Measurements from ENCODE around the gene TOP2B. TPM values are rescaled to one million over a fixed set of nuclear protein-coding genes. Genes with fewer than 3 reads are reported as not detected.

Gene TOP2B
- total RNA-seq, 1 donor from 2014 or later, result 20.0 TPM

DNA sequence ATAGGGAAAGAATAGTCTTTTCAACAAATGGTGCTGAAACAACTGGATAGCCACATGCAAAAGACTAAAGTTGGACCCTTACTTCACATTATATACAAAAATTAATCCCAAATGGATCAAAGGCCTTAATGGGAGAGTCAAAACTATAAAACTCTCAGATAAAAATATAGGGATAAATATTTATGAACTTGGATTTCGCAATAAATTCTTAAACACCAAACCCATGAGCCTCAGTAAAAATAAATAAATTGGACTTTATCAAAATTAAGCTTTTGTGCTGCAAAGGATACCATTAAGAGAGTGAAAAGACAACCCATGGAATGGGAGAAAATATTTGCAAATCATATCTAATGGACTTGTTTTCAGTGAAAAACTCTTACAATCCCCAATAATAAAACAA is 18.7 kb upstream of the TOP2B start:
- no peaks in the 10 kb centered on the region for H3K36me3 ChIP-seq
- no peaks in the 10 kb centered on the region for H3K27me3 ChIP-seq
- TF ChIP-seq, protein P1, sequence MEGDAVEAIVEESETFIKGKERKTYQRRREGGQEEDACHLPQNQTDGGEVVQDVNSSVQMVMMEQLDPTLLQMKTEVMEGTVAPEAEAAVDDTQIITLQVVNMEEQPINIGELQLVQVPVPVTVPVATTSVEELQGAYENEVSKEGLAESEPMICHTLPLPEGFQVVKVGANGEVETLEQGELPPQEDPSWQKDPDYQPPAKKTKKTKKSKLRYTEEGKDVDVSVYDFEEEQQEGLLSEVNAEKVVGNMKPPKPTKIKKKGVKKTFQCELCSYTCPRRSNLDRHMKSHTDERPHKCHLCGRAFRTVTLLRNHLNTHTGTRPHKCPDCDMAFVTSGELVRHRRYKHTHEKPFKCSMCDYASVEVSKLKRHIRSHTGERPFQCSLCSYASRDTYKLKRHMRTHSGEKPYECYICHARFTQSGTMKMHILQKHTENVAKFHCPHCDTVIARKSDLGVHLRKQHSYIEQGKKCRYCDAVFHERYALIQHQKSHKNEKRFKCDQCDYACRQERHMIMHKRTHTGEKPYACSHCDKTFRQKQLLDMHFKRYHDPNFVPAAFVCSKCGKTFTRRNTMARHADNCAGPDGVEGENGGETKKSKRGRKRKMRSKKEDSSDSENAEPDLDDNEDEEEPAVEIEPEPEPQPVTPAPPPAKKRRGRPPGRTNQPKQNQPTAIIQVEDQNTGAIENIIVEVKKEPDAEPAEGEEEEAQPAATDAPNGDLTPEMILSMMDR (IDR thresholded peaks at IDR 0.05), result no peak
- no peak for DNase-seq (ENCODE audit: low spot score in 2 of 2)
- H3K4me1 ChIP-seq, result no peaks in the 10 kb centered on the region
- H3K4me3 ChIP-seq, result no peak overlapping the region
- intact Hi-C loops (cut with DNase I), result no loop called here
- H3K27ac ChIP-seq, result no peak overlapping the region
- no peaks in the 10 kb centered on the region for H3K9me3 ChIP-seq

DNA sequence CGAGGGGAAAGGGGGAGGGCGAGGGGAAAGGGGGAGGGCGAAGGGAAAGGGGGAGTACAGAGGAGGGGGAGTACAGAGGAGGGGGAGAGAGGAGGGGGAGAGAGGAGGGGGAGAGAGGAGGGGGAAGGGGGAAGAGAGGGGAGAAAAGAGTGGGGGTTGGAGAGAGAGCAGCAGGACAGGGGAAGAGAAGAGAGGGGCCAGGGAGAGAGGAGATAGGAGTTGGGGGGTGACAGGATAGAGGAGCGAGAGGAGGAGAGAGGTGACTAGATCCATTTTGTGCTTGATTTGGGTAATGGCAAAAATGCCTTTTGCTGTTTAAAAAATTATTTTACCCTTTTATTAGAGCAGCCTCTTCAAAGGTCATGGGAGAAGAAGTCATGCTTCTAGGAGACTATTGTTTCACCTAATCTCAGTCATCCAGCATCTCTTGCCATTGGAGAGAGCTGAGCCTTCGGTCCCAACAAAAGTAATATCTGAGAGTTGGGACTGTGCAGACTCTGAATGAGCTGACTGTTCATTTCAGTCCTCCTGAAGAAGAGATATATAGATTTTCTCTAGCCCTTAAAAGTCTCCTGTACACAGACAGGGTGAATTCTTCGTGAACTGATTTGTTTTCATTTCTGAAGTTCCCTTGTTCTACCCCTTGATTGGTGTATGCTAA is 15.1 kb upstream of the TOP2B start:
- H3K4me3 ChIP-seq, result no peak overlapping the region
- TF ChIP-seq, protein P1 (IDR thresholded peaks at IDR 0.05), result no peak
- no peak for DNase-seq (ENCODE audit: low spot score in 2 of 2)
- no peaks in the 10 kb centered on the region for H3K36me3 ChIP-seq
- no peaks in the 10 kb centered on the region for H3K9me3 ChIP-seq
- H3K27me3 ChIP-seq, result no peaks in the 10 kb centered on the region
- H3K27ac ChIP-seq, result no peak overlapping the region
- no peaks in the 10 kb centered on the region for H3K4me1 ChIP-seq
- intact Hi-C loops (cut with DNase I), result no loop called here

GRCh38 chr3:25679166-25679565 is 14.5 kb upstream of the TOP2B start:
- H3K4me3 ChIP-seq, result no peak overlapping the region
- no peaks in the 10 kb centered on the region for H3K4me1 ChIP-seq
- H3K36me3 ChIP-seq, result no peaks in the 10 kb centered on the region
- no peaks in the 10 kb centered on the region for H3K27me3 ChIP-seq
- intact Hi-C loops (cut with DNase I), result no loop called here
- TF ChIP-seq, protein P1 (IDR thresholded peaks at IDR 0.05), result no peak
- no peak overlapping the region for H3K27ac ChIP-seq
- H3K9me3 ChIP-seq, result no peaks in the 10 kb centered on the region
- DNase-seq (ENCODE audit: low spot score in 2 of 2), result no peak

DNA sequence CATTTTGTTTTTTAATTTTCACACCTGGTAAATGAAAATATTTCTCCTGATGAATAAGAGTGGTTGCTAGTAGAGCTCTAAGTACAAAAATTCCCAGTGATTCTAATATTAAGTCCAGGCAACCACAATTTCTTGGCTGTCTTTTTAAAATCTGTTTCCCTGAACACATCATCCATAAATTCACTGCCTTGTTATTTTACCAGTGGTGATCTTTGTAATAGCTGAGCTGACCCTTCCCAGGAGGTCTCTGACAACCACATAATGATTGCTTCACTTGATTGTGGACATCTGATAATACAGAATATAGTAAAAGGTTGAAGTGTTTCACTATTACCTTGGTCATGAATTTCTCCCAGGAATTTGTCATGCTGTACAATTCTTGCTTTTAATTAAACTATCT is 13.9 kb upstream of the TOP2B start:
- Histone ChIP-seq H3K9me3 (no peaks in the 10 kb centered on the region), H3K4me1 (no peaks in the 10 kb centered on the region), H3K27me3 (no peaks in the 10 kb centered on the region), H3K36me3 (no peaks in the 10 kb centered on the region), H3K4me3 (no peak overlapping the region), H3K27ac (no peak overlapping the region)
- TF ChIP-seq, protein P1 (IDR thresholded peaks at IDR 0.05), result no peak
- intact Hi-C loops (cut with DNase I), result no loop called here
- DNase-seq (ENCODE audit: low spot score in 2 of 2), result no peak

- Histone ChIP-seq H3K4me3 (no peak overlapping the region), H3K36me3 (no peaks in the 10 kb centered on the region), H3K4me1 (no peaks in the 10 kb centered on the region), H3K9me3 (no peaks in the 10 kb centered on the region), H3K27ac (no peak overlapping the region), H3K27me3 (no peaks in the 10 kb centered on the region)
- TF ChIP-seq, protein P1 (IDR thresholded peaks at IDR 0.05), result no peak
- DNase-seq (ENCODE audit: low spot score in 2 of 2), result no peak
- intact Hi-C loops (cut with DNase I), result no loop called here
Observed at GRCh38 chr3:25677121-25677520, 12.4 kb upstream of the TOP2B start.

- Histone ChIP-seq H3K27me3 (no peaks in the 10 kb centered on the region), H3K36me3 (no peaks in the 10 kb centered on the region), H3K9me3 (no peaks in the 10 kb centered on the region), H3K27ac (no peak overlapping the region), H3K4me3 (no peak overlapping the region), H3K4me1 (no peaks in the 10 kb centered on the region)
- TF ChIP-seq, protein P1 (IDR thresholded peaks at IDR 0.05), result no peak
- no peak for DNase-seq (ENCODE audit: low spot score in 2 of 2)
- intact Hi-C loops (cut with DNase I), result no loop called here
Observed at GRCh38 chr3:25674670-25675069, 10.0 kb upstream of the TOP2B start.

All from ascending aorta (tissue), 2 donors.